Gastrocnemius medialis (tissue), 4 donors: ENCODE data around the gene DYDC1. TPM values are rescaled to one million over a fixed set of nuclear protein-coding genes. Genes with fewer than 3 reads are reported as not detected.

Experiments
- ATAC-seq, 2 donors: fragments of 150-250 bp; one replicate each; pipeline ENCODE4 v1.9.1; 2016
- DNase-seq, 2 donors: peaks; one replicate each; pipeline ENCODE4 v3.0.0-alpha.2; 2019
- H3K27ac ChIP-seq, 4 donors: fragments of 200-600 bp; sonication (generic); 1 replicate in 1 of 4; 2 replicates in 3 of 4; pipeline ENCODE4 v1.5.1; 2016 to 2018; ENCODE audit warnings: mild to moderate bottlenecking in 2 of 4, moderate library complexity in 1 of 4
- H3K27me3 ChIP-seq, 3 donors: fragments of 200-600 bp; sonication (generic) in 2 of 3; 1 replicate in 1 of 3; 2 replicates in 2 of 3; pipeline versions ENCODE4 v1.5.1 to v1.6.0; 2016 to 2019; ENCODE audit warnings: mild to moderate bottlenecking in 1 of 3, moderate library complexity in 1 of 3
- H3K36me3 ChIP-seq, 2 donors: fragments of 200-600 bp; sonication (generic) in 1 of 2; one replicate each; pipeline ENCODE4 v1.5.1; 2017 to 2018
- H3K4me1 ChIP-seq, 2 donors: fragments of 200-600 bp; sonication (generic) in 1 of 2; one replicate each; pipeline ENCODE4 v1.5.1; 2016 to 2017; ENCODE audit warnings: mild to moderate bottlenecking in 2 of 2
- H3K4me3 ChIP-seq, 4 donors: fragments of 200-600 bp; sonication (generic) in 3 of 4; 1 replicate in 1 of 4; 2 replicates in 3 of 4; pipeline ENCODE4 v1.5.1; 2016 to 2019; ENCODE audit warnings: mild to moderate bottlenecking in 2 of 4
- H3K9me3 ChIP-seq, 3 donors: fragments of 200-600 bp; sonication (generic) in 2 of 3; 1 replicate in 1 of 3; 2 replicates in 2 of 3; pipeline ENCODE4 v1.5.1; 2016 to 2019
- POLR2A ChIP-seq, 2 donors: fragments of 450-650 bp; IDR thresholded peaks; one replicate each; pipeline ENCODE4 v1.6.1; 2017; ENCODE audit warnings: antibody characterized with exemption in 2 of 2, mild to moderate bottlenecking in 2 of 2, moderate library complexity in 2 of 2
- in situ Hi-C, 4 donors: fragments of 200-750 bp; cut with MboI; loops; one replicate each; pipeline versions ENCODE4 v1.15.0 to v1.8.0; 2017; ENCODE audit warnings: low sequenced_read_pairs in 4 of 4
- intact Hi-C: fragments of 100-400 bp; cut with DNase I; formaldehyde crosslinking; loops from one replicate; pipeline ENCODE4 v1.15.1; 2023; ENCODE audit warnings: low total_unique reads
- total RNA-seq, 4 donors: library from RNA; depleted of rRNA; stranded (reverse); fragments of >200 nt; gene quantifications; one replicate each; pipeline versions ENCODE4 v1.1.0 to v1.2.3, GENCODE V29; 2016
- TF ChIP-seq, protein P1 (sequence below), 5 experiments: fragments of 450-650 bp in 3 of 5; fragments of 200-600 bp in 2 of 5; sonication (generic) in 2 of 5; IDR thresholded peaks in 4 of 5; conservative IDR thresholded peaks in 1 of 5; 1 replicate in 4 of 5; 2 replicates in 1 of 5; pipeline ENCODE4 v1.5.1; 2016 to 2019; ENCODE audit warnings: antibody characterized with exemption in 5 of 5, mild to moderate bottlenecking in 3 of 5, moderate library complexity in 3 of 5

Gene DYDC1
- total RNA-seq, 4 donors from 2014 or later: not detected

DNA sequence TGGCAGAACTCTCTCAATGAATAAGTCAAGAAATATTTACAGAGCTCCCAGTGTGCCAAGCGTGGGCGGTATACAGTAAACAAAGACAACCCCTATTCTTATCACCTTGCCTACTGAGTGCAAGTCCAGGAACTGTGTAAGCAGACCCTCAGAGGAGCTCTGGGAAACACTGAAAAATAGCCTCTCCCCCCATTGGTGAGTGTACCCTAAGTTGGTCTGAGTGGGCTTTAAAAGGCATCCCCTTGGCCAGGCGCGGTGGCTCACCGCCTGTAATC, 1.2 kb upstream of the DYDC1 start:
- intact Hi-C loops (no loop called here), in situ Hi-C loops (no loop called here)
- ATAC-seq (no peak), DNase-seq (no peak)
- no peak overlapping the region for H3K27ac ChIP-seq
- no peak overlapping the region for H3K4me3 ChIP-seq
- no peaks in the 10 kb centered on the region for H3K36me3 ChIP-seq
- H3K27me3 ChIP-seq: peaks cover 11 to 23% (median 16%) of the 10 kb centered on the region in 3 donors
- H3K9me3 ChIP-seq: no peaks in the 10 kb centered on the region
- TF ChIP-seq POLR2A (IDR thresholded peaks at IDR 0.05): no peak
- TF ChIP-seq, protein P1, sequence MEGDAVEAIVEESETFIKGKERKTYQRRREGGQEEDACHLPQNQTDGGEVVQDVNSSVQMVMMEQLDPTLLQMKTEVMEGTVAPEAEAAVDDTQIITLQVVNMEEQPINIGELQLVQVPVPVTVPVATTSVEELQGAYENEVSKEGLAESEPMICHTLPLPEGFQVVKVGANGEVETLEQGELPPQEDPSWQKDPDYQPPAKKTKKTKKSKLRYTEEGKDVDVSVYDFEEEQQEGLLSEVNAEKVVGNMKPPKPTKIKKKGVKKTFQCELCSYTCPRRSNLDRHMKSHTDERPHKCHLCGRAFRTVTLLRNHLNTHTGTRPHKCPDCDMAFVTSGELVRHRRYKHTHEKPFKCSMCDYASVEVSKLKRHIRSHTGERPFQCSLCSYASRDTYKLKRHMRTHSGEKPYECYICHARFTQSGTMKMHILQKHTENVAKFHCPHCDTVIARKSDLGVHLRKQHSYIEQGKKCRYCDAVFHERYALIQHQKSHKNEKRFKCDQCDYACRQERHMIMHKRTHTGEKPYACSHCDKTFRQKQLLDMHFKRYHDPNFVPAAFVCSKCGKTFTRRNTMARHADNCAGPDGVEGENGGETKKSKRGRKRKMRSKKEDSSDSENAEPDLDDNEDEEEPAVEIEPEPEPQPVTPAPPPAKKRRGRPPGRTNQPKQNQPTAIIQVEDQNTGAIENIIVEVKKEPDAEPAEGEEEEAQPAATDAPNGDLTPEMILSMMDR (IDR thresholded peaks at IDR 0.05 in 4 of 5, conservative IDR thresholded peaks at IDR 0.05 in 1 of 5): no peak
- H3K4me1 ChIP-seq: no peaks in the 10 kb centered on the region

DNA sequence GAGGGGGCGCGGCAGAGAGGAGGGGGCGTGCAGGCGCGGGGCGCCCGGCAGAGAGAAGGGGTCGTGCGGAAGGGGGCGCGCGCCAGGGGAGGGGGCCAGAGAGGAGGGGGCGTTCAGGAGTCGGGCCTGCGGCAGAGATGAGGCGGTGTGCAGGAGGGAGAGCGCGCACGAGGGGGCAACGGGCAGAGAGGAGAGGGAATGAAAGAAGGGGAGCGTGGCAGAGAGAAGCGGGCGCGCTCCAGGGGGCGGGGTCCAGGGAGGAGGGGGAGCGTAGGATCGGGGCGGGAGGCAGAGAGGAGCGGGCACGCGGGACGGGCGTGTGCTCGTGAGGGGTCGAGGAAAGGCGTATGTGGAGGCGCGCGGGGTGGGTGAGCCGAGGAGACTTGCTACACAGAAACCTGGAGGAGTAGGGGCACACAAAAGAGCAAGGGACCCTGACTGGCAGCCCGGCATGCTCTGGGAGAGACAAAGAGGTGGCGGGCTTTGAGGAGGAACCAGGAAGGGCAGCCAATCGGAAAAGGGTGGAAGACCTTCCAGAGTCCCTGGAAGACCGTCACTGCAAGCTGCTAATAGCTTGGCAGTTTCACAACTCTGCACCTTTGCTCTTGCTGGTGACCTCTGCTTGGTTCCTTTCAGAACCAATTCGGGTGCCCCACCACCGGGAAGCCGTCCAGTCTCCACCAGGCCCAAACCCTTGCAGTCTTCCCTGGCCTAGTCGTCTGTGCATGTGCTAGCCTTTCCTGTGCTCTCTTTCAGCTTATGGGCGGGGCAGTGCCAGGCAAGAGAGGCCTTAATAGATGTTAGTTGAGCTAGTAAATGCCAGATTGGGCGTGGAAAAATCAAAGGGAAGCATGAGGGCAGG, 665 bp upstream of the DYDC1 start:
- in situ Hi-C loops: no loop called here
- DNase-seq (no peak), ATAC-seq (no peak)
- H3K4me3 ChIP-seq: peak overlapping the region; percentile 33 to 45 (median 42)
- no peaks in the 10 kb centered on the region for H3K36me3 ChIP-seq
- H3K4me1 ChIP-seq: no peaks in the 10 kb centered on the region
- peaks cover 11 to 23% (median 16%) of the 10 kb centered on the region in 3 donors for H3K27me3 ChIP-seq
- intact Hi-C loops: no loop called here
- no peak overlapping the region for H3K27ac ChIP-seq
- TF ChIP-seq, protein P1 (IDR thresholded peaks at IDR 0.05 in 4 of 5, conservative IDR thresholded peaks at IDR 0.05 in 1 of 5): no peak
- TF ChIP-seq POLR2A (IDR thresholded peaks at IDR 0.05): no peak
- H3K9me3 ChIP-seq: no peaks in the 10 kb centered on the region

DNA sequence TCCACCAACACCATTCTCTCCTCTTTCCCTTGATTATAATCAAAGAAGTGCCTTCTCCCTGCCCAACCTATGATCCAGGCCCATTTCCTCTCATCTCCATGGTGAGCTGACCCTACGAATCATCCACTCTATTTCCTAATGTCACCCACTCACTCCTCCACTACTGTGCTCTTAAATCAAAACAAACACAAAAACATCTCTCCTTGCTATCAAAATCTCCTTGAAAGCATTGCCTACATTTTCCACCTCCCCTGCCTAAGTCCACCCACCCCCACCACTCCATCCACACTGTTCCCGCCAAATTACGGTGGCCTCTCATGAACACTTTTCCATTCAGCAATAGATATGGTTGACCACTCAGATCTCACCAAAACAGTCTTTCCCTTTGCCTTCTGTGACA, 5.3 kb downstream of the DYDC1 start:
- peaks cover 2 to 10% (median 4%) of the 10 kb centered on the region in 3 donors for H3K27me3 ChIP-seq
- H3K4me1 ChIP-seq: no peaks in the 10 kb centered on the region
- H3K4me3 ChIP-seq: no peak overlapping the region
- in situ Hi-C loops: no loop called here
- no peaks in the 10 kb centered on the region for H3K9me3 ChIP-seq
- H3K36me3 ChIP-seq: no peaks in the 10 kb centered on the region
- no peak for TF ChIP-seq POLR2A (IDR thresholded peaks at IDR 0.05)
- TF ChIP-seq, protein P1 (IDR thresholded peaks at IDR 0.05 in 4 of 5, conservative IDR thresholded peaks at IDR 0.05 in 1 of 5): no peak
- H3K27ac ChIP-seq: no peak overlapping the region
- intact Hi-C loops: no loop called here
- DNase-seq (no peak), ATAC-seq (no peak)

DNA sequence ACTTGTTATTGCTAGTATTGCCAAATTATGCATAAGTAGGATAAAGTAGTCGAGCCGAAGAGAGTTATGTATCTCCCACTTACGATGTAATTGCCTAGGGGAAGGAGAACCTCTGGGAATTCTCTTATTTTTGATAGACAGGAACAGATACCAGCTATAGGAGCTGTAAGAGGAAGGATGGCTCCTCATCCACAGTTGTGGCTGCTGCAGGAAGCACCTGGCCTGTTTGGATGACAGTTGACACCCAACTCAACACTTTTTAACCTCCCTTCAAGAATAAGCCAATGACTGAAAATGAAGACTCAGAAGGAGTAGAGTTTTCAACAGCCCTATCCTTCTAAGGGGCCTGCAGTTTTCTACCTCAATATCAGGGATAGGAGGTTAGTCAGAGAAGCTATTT, 6.3 kb downstream of the DYDC1 start:
- no peaks in the 10 kb centered on the region for H3K4me1 ChIP-seq
- in situ Hi-C loops (no loop called here), intact Hi-C loops (no loop called here)
- no peaks in the 10 kb centered on the region for H3K9me3 ChIP-seq
- no peak overlapping the region for H3K27ac ChIP-seq
- H3K4me3 ChIP-seq: no peak overlapping the region
- H3K36me3 ChIP-seq: no peaks in the 10 kb centered on the region
- DNase-seq: no peak
- ATAC-seq: no peak
- peaks cover 0 to 6% (median 0%) of the 10 kb centered on the region in 3 donors for H3K27me3 ChIP-seq
- TF ChIP-seq, protein P1 (IDR thresholded peaks at IDR 0.05 in 4 of 5, conservative IDR thresholded peaks at IDR 0.05 in 1 of 5): no peak
- no peak for TF ChIP-seq POLR2A (IDR thresholded peaks at IDR 0.05)
